ENCODE results near the gene CSNK1G1. TPM values are rescaled to one million over a fixed set of nuclear protein-coding genes. Genes with fewer than 3 reads are reported as not detected.
"Not testable (repeated sequence)": the region's sequence is repeated elsewhere in the genome, so short reads cannot be mapped to it uniquely, and the experiment has no call there.

Gene CSNK1G1
- total RNA-seq, 2 donors from 2014 or later, result 3.5 to 4.8 TPM

DNA sequence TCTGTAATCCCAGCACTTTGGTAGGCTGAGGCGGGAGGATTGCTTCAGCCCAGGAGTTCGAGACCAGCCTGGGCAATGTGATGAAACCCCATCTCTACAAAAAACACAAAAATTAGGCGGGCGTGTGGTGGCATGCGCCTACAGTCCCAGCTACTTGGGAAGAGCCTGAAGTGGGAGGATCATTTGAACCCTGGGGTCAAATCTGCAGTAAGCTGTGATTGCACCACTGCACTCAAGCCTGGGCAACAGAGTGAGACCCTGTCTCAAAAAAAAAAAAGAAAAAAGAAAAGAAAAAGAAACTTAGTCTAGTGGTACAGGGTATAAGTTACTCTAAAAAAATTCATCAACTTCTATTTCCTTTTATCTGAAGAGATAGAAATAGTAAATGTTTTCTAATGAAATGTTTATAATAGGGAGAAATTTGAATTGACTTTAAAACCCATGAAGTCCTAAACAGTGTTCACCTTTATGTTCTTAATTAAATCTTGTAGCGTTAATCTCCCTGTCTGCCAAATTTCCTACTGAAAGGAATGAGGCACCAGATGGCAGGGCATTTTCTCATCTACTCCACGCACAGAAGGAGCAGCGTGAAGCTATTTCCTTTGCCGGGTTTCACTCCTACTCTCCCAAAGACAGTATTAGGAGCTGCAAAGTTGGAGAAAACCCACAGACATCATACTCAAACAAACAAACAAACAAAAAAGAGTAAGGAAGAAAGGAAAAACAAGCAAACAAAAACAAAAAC lies 23.4 kb upstream of the CSNK1G1 start:
- H3K4me3 ChIP-seq, result no peak overlapping the region
- DNase-seq (ENCODE audit: low spot score), result no peak

DNA sequence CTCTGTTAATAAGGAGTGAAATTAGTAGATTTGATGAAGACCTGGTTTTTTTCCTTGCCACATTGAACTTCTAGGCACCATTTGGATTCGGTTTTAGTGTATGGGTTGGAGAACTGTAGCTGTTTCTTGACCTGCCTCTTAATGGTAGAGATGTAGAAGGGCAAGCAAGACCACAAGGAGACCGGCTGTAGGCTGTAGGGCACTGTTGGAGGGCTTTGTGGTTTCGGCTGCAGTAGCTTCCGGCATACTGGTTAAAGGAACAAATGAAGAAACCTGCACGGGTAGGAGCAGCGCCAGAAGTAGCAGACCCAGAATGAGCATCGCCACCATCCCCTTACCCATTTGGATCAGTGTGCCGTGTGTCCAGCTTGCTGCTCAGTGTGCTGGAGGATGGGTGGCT lies 17.4 kb upstream of the CSNK1G1 start:
- no peaks in the 10 kb centered on the region for H3K9me3 ChIP-seq
- no peaks in the 10 kb centered on the region for H3K4me1 ChIP-seq
- TF ChIP-seq, protein P1, sequence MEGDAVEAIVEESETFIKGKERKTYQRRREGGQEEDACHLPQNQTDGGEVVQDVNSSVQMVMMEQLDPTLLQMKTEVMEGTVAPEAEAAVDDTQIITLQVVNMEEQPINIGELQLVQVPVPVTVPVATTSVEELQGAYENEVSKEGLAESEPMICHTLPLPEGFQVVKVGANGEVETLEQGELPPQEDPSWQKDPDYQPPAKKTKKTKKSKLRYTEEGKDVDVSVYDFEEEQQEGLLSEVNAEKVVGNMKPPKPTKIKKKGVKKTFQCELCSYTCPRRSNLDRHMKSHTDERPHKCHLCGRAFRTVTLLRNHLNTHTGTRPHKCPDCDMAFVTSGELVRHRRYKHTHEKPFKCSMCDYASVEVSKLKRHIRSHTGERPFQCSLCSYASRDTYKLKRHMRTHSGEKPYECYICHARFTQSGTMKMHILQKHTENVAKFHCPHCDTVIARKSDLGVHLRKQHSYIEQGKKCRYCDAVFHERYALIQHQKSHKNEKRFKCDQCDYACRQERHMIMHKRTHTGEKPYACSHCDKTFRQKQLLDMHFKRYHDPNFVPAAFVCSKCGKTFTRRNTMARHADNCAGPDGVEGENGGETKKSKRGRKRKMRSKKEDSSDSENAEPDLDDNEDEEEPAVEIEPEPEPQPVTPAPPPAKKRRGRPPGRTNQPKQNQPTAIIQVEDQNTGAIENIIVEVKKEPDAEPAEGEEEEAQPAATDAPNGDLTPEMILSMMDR (IDR thresholded peaks at IDR 0.05), result no peak
- H3K27ac ChIP-seq, result no peak overlapping the region
- no peak overlapping the region for H3K4me3 ChIP-seq
- no peak for DNase-seq (ENCODE audit: low spot score)
- no peaks in the 10 kb centered on the region for H3K36me3 ChIP-seq
- no peaks in the 10 kb centered on the region for H3K27me3 ChIP-seq

More for the DNA sequence above, 23.4 kb upstream of the CSNK1G1 start:
- Histone ChIP-seq H3K27ac (no peak overlapping the region), H3K4me1 (peaks cover 0 to 13% of the 10 kb centered on the region in 2 donors), H3K9me3 (no peaks in the 10 kb centered on the region), H3K36me3 (no peaks in the 10 kb centered on the region), H3K27me3 (no peaks in the 10 kb centered on the region)
- TF ChIP-seq, protein P1 (IDR thresholded peaks at IDR 0.05), result no peak

DNA sequence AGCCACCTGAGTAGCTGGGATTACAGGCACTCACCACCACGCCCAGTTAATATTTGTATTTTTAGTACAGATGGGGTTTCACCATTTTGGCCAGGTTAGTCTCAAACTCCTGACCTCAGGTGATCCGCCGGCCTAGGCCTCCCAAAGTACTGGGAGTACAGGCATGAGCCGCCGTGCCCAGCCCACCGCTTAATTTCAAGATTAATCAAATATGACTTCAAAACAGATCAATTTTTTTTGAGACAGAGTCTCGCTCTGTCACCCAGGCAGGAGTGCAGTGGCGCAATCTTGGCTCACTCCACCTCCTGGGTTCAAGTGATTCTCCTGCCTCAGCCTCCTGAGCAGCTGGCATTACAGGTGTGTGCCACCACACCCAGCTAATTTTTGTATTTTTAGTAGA lies 15.4 kb upstream of the CSNK1G1 start:
- H3K9me3 ChIP-seq; H3K36me3 ChIP-seq; H3K27me3 ChIP-seq; DNase-seq (ENCODE audit: low spot score); H3K4me3 ChIP-seq; H3K27ac ChIP-seq; H3K4me1 ChIP-seq: not testable (repeated sequence)

DNA sequence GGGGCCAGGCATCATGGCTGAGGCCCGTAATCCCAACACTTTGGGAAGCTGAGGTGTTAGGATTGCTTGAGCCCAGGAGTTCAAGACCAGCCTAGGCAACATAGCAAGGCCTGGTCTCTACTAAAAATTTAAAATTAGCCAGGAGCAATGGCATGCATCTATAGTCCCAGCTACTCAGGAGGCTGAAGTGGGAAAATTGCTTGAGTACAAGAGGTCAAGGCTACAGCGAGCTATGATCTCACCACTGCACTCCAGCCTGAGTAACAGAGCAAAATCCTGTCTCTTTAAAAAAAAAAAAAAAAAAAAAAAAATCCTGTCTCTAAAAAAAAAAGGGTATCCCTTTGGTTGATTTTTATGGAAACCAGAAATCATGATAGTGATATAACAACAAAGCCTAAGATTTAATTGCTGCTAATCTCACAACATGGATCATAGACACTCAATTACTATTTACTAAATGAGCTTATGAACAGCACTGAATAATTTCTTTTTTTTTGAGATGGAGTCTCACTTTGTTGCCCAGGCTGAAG lies 13.2 kb upstream of the CSNK1G1 start:
- no peak for DNase-seq (ENCODE audit: low spot score)
- TF ChIP-seq, protein P1 (IDR thresholded peaks at IDR 0.05), result no peak
- Histone ChIP-seq H3K9me3 (no peaks in the 10 kb centered on the region), H3K27me3 (no peaks in the 10 kb centered on the region), H3K4me1 (no peaks in the 10 kb centered on the region), H3K4me3 (no peak overlapping the region), H3K36me3 (no peaks in the 10 kb centered on the region), H3K27ac (no peak overlapping the region)

DNA sequence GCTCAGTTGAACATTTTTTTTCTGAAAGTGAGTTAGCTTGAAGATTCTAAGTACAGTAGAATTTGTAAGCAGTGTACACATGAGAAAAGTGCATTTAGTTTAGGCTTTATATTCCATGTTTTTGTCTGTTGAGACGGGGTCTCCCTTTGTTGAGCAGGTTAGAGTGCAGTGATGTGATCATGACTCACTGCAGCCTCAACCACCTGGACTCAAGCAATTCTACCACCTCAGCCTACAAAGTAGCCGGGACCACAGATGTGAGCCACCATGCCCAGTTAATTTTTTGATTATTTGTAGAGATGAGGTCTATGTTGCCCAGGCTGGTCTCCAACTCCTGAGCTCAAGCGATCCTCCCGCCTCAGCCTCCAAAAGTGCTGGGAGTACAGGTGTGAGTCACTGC lies 5.3 kb upstream of the CSNK1G1 start:
- no peak overlapping the region for H3K27ac ChIP-seq
- H3K4me1 ChIP-seq, result peaks cover 0 to 8% of the 10 kb centered on the region in 2 donors
- no peak for DNase-seq (ENCODE audit: low spot score)
- TF ChIP-seq, protein P1 (IDR thresholded peaks at IDR 0.05), result no peak
- H3K36me3 ChIP-seq, result no peaks in the 10 kb centered on the region
- no peaks in the 10 kb centered on the region for H3K27me3 ChIP-seq
- no peaks in the 10 kb centered on the region for H3K9me3 ChIP-seq
- H3K4me3 ChIP-seq, result no peak overlapping the region

DNA sequence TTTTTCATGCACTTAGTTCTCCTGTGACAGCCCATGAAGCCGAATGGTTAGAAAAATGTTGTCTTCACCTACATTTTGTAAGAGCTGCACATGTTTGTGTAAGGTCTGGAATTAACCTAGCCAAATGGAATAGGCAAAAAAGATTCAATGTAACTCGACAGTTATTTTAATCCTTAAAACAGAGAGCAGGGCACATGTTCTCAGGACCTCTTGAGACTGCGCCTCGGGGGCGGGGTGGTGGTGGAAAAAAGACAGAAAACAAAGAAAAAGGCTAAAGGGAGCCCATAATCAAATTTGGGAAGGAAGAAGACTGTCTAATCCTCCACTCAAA lies 702 bp upstream of the CSNK1G1 start:
- Histone ChIP-seq H3K4me1 (peaks cover 0 to 17% of the 10 kb centered on the region in 2 donors), H3K27me3 (no peaks in the 10 kb centered on the region), H3K4me3 (peak overlapping the region; percentile 86 to 99), H3K9me3 (no peaks in the 10 kb centered on the region), H3K27ac (peak overlapping the region; percentile 74 to 78), H3K36me3 (no peaks in the 10 kb centered on the region)
- TF ChIP-seq, protein P1 (IDR thresholded peaks at IDR 0.05), result no peak
- DNase-seq (ENCODE audit: low spot score), result no peak
